Adrenal gland (tissue), 5 donors: ENCODE results near the gene MTCL3.

ENCODE experiments used
- POLR2A ChIP-seq, 2 donors: fragments of 450-650 bp; IDR thresholded peaks; one replicate each; pipeline ENCODE4 v1.6.1; 2017; ENCODE audit warnings: antibody characterized with exemption in 2 of 2, mild to moderate bottlenecking in 2 of 2, moderate library complexity in 1 of 2
- TF ChIP-seq, protein P1 (sequence below), 6 experiments: fragments of 450-650 bp in 4 of 6; fragments of 200-600 bp in 2 of 6; sonication (generic) in 1 of 6; IDR thresholded peaks; 1 replicate in 5 of 6; 2 replicates in 1 of 6; pipeline versions ENCODE4 v1.5.1 to v1.8.0; 2016 to 2021; ENCODE audit warnings: antibody characterized with exemption in 6 of 6, mild to moderate bottlenecking in 2 of 6, moderate library complexity in 1 of 6
- donor health status: DM: no; HTN: no; CAD: no.

DNA sequence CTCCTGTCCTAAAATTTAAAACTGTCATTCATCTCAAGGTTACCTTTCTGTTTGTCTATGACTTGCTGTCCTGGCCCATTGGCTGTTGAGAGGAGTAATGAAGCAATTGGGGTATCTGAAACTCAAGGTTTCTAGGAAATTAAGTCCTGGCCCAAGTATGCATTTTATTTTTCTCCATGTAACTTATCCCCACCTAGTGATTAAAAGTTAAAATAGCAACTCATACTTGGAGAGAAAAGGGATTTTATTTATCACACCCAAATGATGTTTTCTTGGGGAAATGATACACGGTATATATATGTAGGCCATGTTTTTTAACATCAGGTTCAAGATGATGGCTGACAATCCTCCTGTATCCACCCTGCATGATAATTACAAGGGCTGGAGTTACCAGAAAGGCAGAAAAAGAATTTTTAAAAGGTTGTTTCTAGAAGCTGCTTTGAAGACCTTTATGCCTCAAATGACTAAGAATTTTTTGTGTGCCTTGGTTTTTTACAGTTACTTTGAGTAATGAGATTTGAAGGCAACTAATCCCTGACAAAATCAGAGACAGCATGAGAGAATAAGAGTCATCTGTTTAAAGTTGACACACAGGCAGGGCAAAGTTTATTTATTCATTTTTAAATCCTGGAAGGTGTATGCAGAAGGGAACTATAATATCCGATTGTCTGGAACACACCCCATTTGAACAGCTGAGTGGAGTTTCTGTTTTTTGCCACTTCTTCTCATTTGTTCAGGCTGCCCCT is 28.9 kb upstream of the MTCL3 start:
- no peak for TF ChIP-seq POLR2A (IDR thresholded peaks at IDR 0.05)
- TF ChIP-seq, protein P1, sequence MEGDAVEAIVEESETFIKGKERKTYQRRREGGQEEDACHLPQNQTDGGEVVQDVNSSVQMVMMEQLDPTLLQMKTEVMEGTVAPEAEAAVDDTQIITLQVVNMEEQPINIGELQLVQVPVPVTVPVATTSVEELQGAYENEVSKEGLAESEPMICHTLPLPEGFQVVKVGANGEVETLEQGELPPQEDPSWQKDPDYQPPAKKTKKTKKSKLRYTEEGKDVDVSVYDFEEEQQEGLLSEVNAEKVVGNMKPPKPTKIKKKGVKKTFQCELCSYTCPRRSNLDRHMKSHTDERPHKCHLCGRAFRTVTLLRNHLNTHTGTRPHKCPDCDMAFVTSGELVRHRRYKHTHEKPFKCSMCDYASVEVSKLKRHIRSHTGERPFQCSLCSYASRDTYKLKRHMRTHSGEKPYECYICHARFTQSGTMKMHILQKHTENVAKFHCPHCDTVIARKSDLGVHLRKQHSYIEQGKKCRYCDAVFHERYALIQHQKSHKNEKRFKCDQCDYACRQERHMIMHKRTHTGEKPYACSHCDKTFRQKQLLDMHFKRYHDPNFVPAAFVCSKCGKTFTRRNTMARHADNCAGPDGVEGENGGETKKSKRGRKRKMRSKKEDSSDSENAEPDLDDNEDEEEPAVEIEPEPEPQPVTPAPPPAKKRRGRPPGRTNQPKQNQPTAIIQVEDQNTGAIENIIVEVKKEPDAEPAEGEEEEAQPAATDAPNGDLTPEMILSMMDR (IDR thresholded peaks at IDR 0.05) = peak in 1 of 6 experiments; percentile 7
